Thoracic aorta (tissue), 2 donors: Measurements from ENCODE around the gene MVD. TPM values are rescaled to one million over a fixed set of nuclear protein-coding genes. Genes with fewer than 3 reads are reported as not detected.

Source experiments
- ATAC-seq: fragments of 150-250 bp; one replicate; pipeline ENCODE4 v1.8.0; 2017; ENCODE audit warnings: low read depth; ENCODE audit not compliant: insufficient number of reproducible peaks, low FRiP score
- DNase-seq: peaks from one replicate; pipeline ENCODE4 v3.0.0-alpha.2; 2020; ENCODE audit warnings: low spot score
- H3K27ac ChIP-seq, 2 donors: fragments of 200-600 bp; sonication (generic); 1 replicate in 1 of 2; 2 replicates in 1 of 2; pipeline ENCODE4 v1.5.1; 2016; ENCODE audit warnings: mild to moderate bottlenecking in 2 of 2, moderate library complexity in 2 of 2
- H3K27me3 ChIP-seq: fragments of 200-600 bp; sonication (generic); replicated peaks from 2 replicates; pipeline ENCODE4 v1.6.0; 2016; ENCODE audit warnings: mild to moderate bottlenecking; ENCODE audit not compliant: insufficient read depth
- H3K36me3 ChIP-seq: fragments of 200-600 bp; sonication (generic); one replicate; pipeline ENCODE4 v1.5.1; 2016
- H3K4me1 ChIP-seq, 2 donors: fragments of 200-600 bp; sonication (generic); 1 replicate in 1 of 2; 2 replicates in 1 of 2; pipeline versions ENCODE4 v1.5.1 to v1.6.0; 2016; ENCODE audit warnings: low read depth in 2 of 2, mild to moderate bottlenecking in 1 of 2; ENCODE audit not compliant: control insufficient read depth in 1 of 2
- H3K4me3 ChIP-seq: fragments of 200-600 bp; sonication (generic); 2 replicates; pipeline ENCODE4 v1.5.1; 2016; ENCODE audit warnings: mild to moderate bottlenecking
- H3K9me3 ChIP-seq: fragments of 200-600 bp; sonication (generic); 2 replicates; pipeline ENCODE4 v1.5.1; 2016
- CTCF ChIP-seq: fragments of 200-600 bp; sonication (generic); IDR thresholded peaks from one replicate; pipeline ENCODE4 v1.5.1; 2019; ENCODE audit warnings: antibody characterized with exemption
- total RNA-seq, 2 donors: library from RNA; depleted of rRNA; stranded (reverse); fragments of >200 nt; gene quantifications; one replicate each; pipeline versions ENCODE4 v1.1.0 to v1.2.3, GENCODE V29; 2016

MVD gene
- total RNA-seq, 2 donors from 2014 or later: 22.4 to 38.9 TPM

DNA sequence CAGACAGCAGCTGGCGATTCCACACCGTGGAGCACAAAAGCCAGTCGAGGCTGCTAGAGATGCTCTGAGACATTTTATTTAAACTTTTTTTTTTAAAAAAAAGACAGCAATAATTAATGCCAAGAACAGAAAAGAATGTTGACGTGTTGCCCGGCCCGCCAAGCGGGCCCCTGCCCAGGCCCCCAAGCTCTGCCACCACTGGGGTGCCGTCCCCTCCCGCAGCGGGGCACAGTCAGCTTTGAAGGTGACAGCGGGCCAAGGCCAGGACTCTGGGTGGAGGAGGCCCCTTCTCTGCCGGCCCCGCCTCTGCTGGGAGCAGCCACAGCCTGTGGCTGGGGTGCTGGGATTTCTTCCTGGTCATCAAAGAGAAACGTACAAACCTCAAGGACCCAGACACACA lies 33.5 kb upstream of the MVD start:
- no peak overlapping the region for H3K4me3 ChIP-seq
- H3K4me1 ChIP-seq: peaks cover 2 to 3% of the 10 kb centered on the region in 2 donors
- no peak overlapping the region for H3K27ac ChIP-seq
- no peak for DNase-seq
- H3K9me3 ChIP-seq: no peaks in the 10 kb centered on the region
- peaks cover 11% of the 10 kb centered on the region for H3K36me3 ChIP-seq
- no peak for TF ChIP-seq CTCF
- no peak for ATAC-seq
- no peaks in the 10 kb centered on the region for H3K27me3 ChIP-seq

GRCh38 chr16:88695753-88696152 lies 32.9 kb upstream of the MVD start:
- no peak for TF ChIP-seq CTCF
- Histone ChIP-seq H3K36me3 (peaks cover 11% of the 10 kb centered on the region), H3K27ac (no peak overlapping the region), H3K27me3 (no peaks in the 10 kb centered on the region), H3K4me3 (no peak overlapping the region), H3K4me1 (no peaks in the 10 kb centered on the region), H3K9me3 (no peaks in the 10 kb centered on the region)
- ATAC-seq: no peak
- DNase-seq: no peak

- no peak for ATAC-seq
- no peaks in the 10 kb centered on the region for H3K27me3 ChIP-seq
- H3K4me3 ChIP-seq: no peak overlapping the region
- H3K9me3 ChIP-seq: no peaks in the 10 kb centered on the region
- no peak for DNase-seq
- H3K27ac ChIP-seq: no peak overlapping the region
- no peaks in the 10 kb centered on the region for H3K4me1 ChIP-seq
- TF ChIP-seq CTCF: no peak
- H3K36me3 ChIP-seq: peaks cover 11% of the 10 kb centered on the region
These were observed 32.3 kb upstream of the MVD start for GRCh38 chr16:88695218-88695617.

DNA sequence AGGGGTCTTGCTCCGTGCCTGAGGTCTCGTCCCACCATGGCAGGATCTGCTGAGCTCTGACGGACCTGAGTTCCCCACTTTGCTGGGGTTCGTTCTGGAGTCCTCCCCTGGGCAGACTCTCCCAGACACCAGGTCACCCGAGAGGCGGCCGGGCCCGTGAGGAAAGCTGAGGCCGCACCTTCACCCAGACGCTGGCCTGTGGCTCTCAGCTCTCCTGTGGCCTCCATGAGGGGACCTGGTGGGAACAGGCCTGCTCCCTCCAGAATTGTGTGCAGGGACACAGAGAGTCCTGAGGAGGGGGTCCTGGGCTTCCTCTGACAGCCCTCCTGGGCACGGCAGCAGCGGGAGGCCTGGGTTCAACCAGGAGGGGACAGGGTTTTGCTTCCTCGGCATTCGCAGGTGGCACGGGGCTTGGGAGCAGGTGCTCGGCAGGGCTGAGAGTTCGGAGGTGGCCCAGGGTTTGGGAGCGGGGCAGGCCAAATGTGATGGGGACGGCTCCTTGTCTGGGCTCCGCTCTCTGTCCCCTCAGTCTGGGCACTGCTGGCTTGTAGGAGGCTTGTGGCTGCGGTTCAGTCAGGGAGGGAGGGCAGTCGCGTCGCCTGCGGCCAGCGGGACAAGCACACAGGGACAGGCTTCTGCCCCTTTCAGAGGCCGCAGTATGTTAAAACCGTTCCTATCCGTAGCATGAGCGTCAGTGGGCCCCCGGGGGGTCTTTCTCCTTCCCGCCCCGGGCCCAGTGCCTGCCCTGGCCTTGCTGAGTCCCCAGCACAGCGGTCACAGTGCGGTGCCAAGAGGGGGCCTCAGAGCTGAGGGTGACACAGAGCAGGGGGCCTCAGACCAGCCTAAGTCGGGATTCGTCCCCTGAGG lies 31.6 kb upstream of the MVD start:
- Histone ChIP-seq H3K4me1 (no peaks in the 10 kb centered on the region), H3K9me3 (no peaks in the 10 kb centered on the region), H3K27me3 (no peaks in the 10 kb centered on the region), H3K27ac (no peak overlapping the region), H3K4me3 (no peak overlapping the region), H3K36me3 (peaks cover 11% of the 10 kb centered on the region)
- ATAC-seq: no peak
- TF ChIP-seq CTCF: no peak
- DNase-seq: no peak

GRCh38 chr16:88693420-88694177 lies 30.7 kb upstream of the MVD start:
- no peak for TF ChIP-seq CTCF
- Histone ChIP-seq H3K36me3 (peaks cover 11% of the 10 kb centered on the region), H3K4me1 (no peaks in the 10 kb centered on the region), H3K27me3 (no peaks in the 10 kb centered on the region), H3K27ac (no peak overlapping the region), H3K9me3 (no peaks in the 10 kb centered on the region), H3K4me3 (no peak overlapping the region)
- DNase-seq (no peak), ATAC-seq (no peak)
